Measurements from ENCODE around the gene ATP10A. TPM values are rescaled to one million over a fixed set of nuclear protein-coding genes. Genes with fewer than 3 reads are reported as not detected.

Gene ATP10A
- total and polyA plus RNA-seq, 11 donors, result 0.53 to 3.3 (median 1.0) TPM

GRCh38 chr15:25700916-25701315, 162.2 kb downstream of the ATP10A start:
- no peak overlapping the region for H3K4me3 ChIP-seq
- 89 to 93% (median 92%) methylated on average over 7 of the region's 7 CpGs for WGBS, 4 donors
- intact Hi-C loops (cut with DNase I), result loop anchor here in 1 of 10 donors (10.0 kb wide), 1 partner anchor 56 kb away; no protein-coding TSS in a partner anchor
- ATAC-seq (no peak), DNase-seq (no peak)
- H3K4me1 ChIP-seq, result peaks cover 0 to 13% (median 0%) of the 10 kb centered on the region in 12 donors
- no peak for TF ChIP-seq POLR2A (IDR thresholded peaks at IDR 0.05)
- no peak for TF ChIP-seq CTCF (IDR thresholded peaks at IDR 0.05)
- H3K27ac ChIP-seq, result no peak overlapping the region
- H3K36me3 ChIP-seq, result peaks cover 0 to 3% (median 0%) of the 10 kb centered on the region in 9 donors
- no peaks in the 10 kb centered on the region for H3K9me3 ChIP-seq
- no peaks in the 10 kb centered on the region for H3K27me3 ChIP-seq

- Histone ChIP-seq H3K27ac (no peak overlapping the region), H3K27me3 (no peaks in the 10 kb centered on the region), H3K36me3 (peaks cover 0 to 16% (median 0%) of the 10 kb centered on the region in 9 donors), H3K4me1 (peaks cover 0 to 13% (median 0%) of the 10 kb centered on the region in 12 donors), H3K4me3 (no peak overlapping the region), H3K9me3 (no peaks in the 10 kb centered on the region)
- DNase-seq, result no peak
- intact Hi-C loops (cut with DNase I), result loop anchor here in 6 of 10 donors (5.0 to 10.0 kb wide), 3 partner anchors 237 to 1167 kb away; partner anchors contain the start of gene GABRA5 (in 4 of the 6)
- TF ChIP-seq POLR2A (IDR thresholded peaks at IDR 0.05) (no peak), CTCF (IDR thresholded peaks at IDR 0.05) (no peak)
- ATAC-seq, result peak; percentile 34 to 87 (median 72)
- 42 to 52% (median 44%) methylated on average over 1 of the region's 1 CpG for WGBS, 4 donors
Measured at GRCh38 chr15:25697586-25697985, 165.5 kb downstream of the ATP10A start.

GRCh38 chr15:25695875-25696760, 167.0 kb downstream of the ATP10A start:
- Histone ChIP-seq H3K27ac (no peak overlapping the region), H3K27me3 (no peaks in the 10 kb centered on the region), H3K4me3 (no peak overlapping the region), H3K36me3 (peaks cover 0 to 16% (median 0%) of the 10 kb centered on the region in 9 donors), H3K4me1 (peaks cover 0 to 20% (median 0%) of the 10 kb centered on the region in 12 donors), H3K9me3 (no peaks in the 10 kb centered on the region)
- no peak for DNase-seq
- ATAC-seq, result no peak
- intact Hi-C loops (cut with DNase I), result loop anchor here in 6 of 10 donors (2.0 to 10.0 kb wide), 5 partner anchors 237 to 1169 kb away; partner anchors contain the start of gene GABRA5 (in 4 of the 6)
- no peak for TF ChIP-seq CTCF (IDR thresholded peaks at IDR 0.05)
- no peak for TF ChIP-seq POLR2A (IDR thresholded peaks at IDR 0.05)
- WGBS, 4 donors, result 86 to 90% (median 89%) methylated on average over 16 to 17 of the region's 17 CpGs

GRCh38 chr15:25694823-25695312, 168.3 kb downstream of the ATP10A start:
- DNase-seq (no peak), ATAC-seq (no peak)
- Histone ChIP-seq H3K27me3 (no peaks in the 10 kb centered on the region), H3K4me1 (peaks cover 0 to 22% (median 0%) of the 10 kb centered on the region in 12 donors), H3K9me3 (no peaks in the 10 kb centered on the region), H3K27ac (no peak overlapping the region), H3K36me3 (peaks cover 0 to 16% (median 0%) of the 10 kb centered on the region in 9 donors), H3K4me3 (no peak overlapping the region)
- WGBS, 4 donors, result 89 to 95% (median 93%) methylated on average over 18 to 19 of the region's 19 CpGs
- intact Hi-C loops (cut with DNase I), result loop anchor here (2.0 to 10.0 kb wide), 7 partner anchors 188 to 1170 kb away; partner anchors contain the start of gene GABRA5 (in 4 of the 10)
- no peak for TF ChIP-seq CTCF (IDR thresholded peaks at IDR 0.05)
- no peak for TF ChIP-seq POLR2A (IDR thresholded peaks at IDR 0.05)

Data from heart left ventricle (tissue), 16 donors.